GM21360 (cell line): Measurements from ENCODE around the gene RYR3.

Experiments used
- ATAC-seq: cut with Tn5 transposase; IDR thresholded peaks from one replicate; pipeline ENCODE4 v1.9.1; 2021; ENCODE audit warnings: mild to moderate bottlenecking, moderate library complexity; ENCODE audit not compliant: unreplicated experiment

RYR3 gene

DNA sequence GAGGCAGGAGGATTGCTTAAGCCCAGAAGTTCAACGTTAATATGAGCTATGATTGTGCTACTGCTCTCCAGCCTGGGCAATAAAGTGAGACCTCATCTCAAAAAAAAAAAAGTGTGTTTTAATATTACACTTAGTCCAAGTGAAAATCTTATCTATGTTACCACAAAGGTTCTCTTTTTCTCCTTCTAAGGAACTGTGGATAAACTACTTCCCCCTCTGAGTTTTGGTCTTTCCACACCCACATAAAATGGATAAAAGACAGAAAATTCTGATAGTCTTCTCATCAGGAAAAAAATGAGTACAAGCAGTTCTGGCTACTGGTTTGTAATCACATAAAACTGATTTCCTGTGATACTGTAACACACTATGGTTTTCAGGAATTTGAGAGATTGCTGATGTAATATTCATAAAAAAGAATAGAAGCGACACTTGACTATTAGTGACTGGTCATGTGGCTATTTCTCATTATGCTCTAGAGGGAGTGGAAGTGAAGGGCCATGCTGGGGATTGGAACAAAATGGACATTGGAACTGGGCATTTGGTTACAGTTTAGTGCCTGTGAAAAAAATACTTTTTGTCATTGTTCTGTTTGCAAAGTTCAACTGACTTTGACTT is 68.2 kb downstream of the RYR3 start:
- ATAC-seq, result no peak

GRCh38 chr15:33380406-33380805 is 69.6 kb downstream of the RYR3 start:
- no peak for ATAC-seq

GRCh38 chr15:33382491-33382890 is 71.7 kb downstream of the RYR3 start:
- no peak for ATAC-seq

DNA sequence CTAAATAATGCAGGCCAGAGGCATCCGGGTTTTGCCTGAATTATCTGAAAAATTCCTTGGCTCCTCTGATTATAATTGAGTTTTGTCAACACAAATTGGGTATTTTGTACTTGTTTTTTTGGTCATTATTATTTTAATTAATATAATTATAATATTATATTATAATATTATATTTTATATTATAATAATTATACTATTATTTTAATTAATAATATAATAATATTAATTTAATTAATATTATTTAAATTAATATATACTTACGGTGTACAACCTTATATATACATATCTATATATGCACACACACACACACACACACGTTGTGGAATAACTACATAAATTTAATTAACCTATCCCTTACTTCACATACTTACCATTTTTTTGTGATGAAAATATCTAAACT is 73.5 kb downstream of the RYR3 start:
- ATAC-seq, result no peak

DNA sequence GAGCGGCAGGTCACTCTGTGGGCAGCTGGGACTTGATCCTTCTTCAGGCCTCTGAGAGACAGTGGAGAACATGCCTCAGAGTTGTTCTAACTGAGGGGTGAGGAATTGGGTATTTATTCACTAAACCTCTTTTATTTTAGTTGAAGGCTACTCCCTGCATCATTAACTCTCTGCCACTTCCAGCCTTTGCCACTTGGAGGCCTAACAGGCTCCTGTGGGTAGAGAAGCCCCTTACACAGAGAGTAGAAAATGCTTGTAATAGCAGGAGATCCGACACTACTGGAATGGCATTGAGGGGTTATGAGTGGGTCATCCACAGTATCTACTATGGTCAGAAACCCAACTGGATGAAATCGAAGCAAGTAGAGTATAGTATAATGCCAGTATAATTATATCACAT is 81.7 kb downstream of the RYR3 start:
- no peak for ATAC-seq

DNA sequence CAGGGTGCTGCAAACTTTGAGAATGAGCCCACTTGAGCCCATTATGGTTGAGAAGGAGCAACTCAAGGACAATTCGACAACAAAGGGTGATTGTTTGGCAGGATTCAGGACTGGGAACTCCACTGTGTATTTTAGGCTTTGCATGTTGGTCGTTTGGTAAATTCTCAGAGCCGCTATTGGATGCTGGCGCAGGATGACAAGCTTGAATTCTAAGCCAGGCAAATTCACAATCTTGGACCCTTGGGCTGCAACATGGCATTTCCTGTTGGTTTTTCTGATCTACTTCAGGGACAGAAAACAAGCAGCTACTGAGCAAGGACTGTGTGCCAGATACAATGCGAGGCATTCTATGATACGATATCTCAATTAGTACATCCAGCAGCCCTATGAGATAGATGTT is 82.8 kb downstream of the RYR3 start:
- no peak for ATAC-seq

GRCh38 chr15:33395321-33395720 is 84.6 kb downstream of the RYR3 start:
- ATAC-seq, result no peak

DNA sequence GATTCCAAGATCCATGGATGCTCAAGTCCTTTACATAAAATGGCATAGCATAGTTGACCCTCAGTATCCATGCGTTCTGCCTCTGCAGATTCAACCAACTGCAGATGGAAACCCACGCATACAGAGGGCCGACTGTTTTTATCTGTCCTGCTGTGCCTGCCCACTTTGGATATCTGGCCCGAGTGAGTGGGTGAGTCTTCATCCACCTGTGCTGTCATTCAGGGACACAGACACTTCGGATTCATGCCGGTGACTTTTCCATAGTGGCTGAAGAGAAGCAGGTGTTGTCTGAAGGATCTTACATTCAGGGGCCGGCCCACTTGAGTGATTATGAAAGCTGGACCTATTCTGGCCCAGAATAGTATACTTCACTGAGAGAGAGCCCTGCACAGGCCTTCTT is 85.1 kb downstream of the RYR3 start:
- no peak for ATAC-seq

DNA sequence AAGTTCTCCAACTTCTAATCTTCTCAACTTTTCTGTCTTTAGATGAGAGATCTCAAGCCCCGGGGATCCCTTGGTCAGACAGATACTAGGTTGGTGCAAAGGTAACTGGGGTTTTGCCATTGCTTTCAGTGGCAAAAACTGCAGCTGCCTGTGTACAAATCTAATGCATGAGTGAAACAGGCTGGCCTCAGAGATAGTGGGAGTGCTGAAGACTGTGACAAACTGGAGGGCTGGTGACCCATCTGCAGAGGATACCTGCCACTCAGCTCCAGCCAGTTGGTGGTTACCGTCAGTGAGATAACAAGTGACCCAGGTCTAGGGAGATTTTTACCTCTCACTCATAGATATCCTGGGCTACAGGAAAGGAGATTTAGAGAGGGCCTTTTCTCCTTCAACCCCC is 85.7 kb downstream of the RYR3 start:
- no peak for ATAC-seq

DNA sequence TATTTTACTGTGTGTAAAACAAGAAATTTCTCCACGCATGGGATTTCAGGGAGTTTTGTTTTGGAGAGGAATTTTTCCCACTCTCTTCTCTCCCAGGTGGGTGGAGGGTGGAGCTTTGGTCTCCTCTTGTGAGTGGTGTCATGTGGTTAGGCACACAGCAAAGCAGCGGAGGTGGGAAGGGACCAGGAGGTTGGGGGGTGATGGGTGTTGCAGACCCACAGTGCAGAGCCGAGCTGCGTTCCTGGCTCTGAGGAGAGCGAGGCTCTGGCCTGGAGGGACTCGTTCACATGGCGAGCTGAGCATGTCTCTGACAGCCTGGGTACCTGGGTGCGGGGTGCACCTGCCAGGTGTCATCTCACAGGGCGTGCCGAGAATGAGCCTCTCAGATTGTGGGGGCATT is 87.8 kb downstream of the RYR3 start:
- ATAC-seq, result no peak

GRCh38 chr15:33400941-33401340 is 90.2 kb downstream of the RYR3 start:
- no peak for ATAC-seq

GRCh38 chr15:33402600-33402999 is 91.8 kb downstream of the RYR3 start:
- ATAC-seq, result no peak

- ATAC-seq, result no peak
Observed at GRCh38 chr15:33405096-33405495, 94.3 kb downstream of the RYR3 start.

GRCh38 chr15:33411596-33412540 is 101.1 kb downstream of the RYR3 start:
- ATAC-seq, result no peak

GRCh38 chr15:33419701-33420100 is 108.9 kb downstream of the RYR3 start:
- no peak for ATAC-seq

- no peak for ATAC-seq
Observed at GRCh38 chr15:33424025-33424424, 113.3 kb downstream of the RYR3 start.

DNA sequence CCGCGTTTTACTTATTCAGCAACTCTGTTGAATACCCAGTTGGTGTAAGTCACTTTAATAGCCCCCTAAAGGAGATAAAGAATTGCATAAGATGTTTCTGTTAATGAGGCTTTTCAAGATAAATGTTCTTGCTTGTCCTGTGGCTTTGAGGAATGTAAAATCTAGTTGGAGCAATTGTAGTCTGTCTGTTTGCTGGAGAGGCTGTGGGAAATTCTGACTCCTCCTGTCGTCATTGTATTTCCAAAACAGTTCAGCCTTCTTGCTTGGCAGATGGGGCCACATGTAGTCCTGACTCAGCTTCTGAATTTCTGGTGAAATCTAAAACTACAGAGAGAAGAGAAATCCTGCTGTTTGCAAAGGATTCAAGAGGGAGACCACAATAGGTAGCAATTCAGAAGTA is 114.4 kb downstream of the RYR3 start:
- ATAC-seq, result no peak

DNA sequence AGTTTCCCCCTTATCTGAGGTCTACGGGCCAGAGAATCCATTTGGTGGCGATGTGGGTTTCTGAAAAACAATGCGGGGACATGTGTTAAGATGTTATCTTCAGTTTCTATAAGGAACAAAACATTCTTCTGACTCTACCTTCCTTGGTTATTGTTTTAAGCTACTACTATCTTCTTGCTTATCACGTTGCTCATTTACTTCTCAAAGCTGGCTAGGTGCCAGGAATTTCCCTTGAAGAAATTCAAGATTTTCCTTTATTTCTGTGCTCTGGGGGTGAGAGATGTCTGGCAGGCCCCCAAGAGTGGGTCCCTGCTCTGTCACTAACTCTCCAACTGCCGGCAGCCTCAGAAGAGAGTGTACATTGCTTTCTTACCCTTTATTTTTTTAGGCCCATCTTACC is 119.8 kb downstream of the RYR3 start:
- ATAC-seq, result no peak

DNA sequence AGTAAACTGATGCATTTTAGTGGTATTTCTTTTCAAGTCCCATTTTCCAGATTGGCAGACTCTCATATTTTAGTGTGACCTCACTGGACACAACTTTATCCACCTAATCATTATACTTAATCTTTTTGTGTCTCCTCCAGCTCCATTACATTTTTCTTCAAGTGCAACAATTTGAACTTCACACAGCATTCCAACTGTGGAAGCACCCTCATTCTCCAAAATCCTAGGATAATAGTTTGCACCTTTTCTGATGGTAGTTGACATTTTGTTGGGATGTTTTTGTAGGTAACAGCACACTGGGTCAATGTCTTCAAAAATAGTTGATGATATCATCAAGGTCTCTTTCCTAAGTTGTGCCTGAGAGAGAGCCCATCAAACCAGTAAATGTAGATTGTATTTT is 123.1 kb downstream of the RYR3 start:
- ATAC-seq, result no peak

DNA sequence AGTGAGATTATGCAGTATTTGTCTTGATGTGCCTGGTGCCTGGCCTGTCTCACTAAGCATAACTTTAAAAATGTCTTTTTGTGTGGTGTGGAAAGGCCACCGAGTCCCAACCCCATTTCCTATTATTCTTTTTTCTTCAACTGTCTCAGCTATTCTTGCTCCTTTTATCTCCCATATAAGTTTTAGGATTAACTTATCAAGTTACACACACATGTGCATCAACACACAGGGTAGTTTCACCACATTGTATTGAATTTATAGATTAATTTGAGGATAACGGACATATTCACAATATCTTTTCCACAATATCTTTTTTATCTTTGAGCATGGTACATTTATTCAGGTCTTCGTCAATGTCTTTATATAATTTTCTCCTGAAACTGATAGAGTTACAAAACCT is 127.6 kb downstream of the RYR3 start:
- no peak for ATAC-seq

DNA sequence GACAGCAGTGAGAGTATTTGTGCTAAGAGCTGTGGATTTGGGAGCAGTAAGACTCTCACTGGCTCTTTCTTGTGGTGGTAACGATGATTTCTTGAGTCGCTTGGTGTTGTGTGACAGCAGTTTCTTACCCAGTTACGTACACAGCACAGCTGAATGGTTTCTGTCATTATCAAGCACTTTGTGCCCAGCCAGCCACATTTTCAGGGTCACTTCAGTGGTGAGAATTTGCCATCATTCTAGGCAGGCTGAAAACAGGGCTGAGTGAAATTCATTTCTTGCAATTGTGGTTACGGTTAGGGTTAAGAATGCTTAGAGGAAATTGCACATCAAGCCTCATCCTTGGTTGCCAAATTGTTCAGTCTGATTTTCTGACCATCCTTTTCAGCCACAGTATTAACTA is 130.1 kb downstream of the RYR3 start:
- ATAC-seq, result no peak

DNA sequence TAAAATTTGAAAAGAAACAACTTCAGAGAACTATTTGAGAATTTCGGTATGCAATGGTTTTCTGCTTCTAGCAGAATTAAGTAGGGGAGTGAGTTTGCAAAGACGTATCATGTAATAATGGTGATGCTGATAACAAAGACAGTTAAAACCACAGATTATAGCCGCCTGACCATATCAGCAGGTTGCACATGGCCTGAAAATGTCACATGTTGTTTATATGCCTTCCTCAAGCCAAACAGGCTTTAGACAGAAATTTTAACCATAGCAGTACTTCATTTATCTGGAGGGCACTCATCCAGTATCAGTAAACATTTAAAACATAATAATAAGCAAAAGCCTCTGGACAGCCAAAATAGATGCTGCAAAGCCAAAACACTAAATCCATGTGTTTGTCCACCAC is 131.7 kb downstream of the RYR3 start:
- no peak for ATAC-seq
